ENCODE data around the gene CHST12. TPM values are rescaled to one million over a fixed set of nuclear protein-coding genes. Genes with fewer than 3 reads are reported as not detected.
"Not testable (repeated sequence)": the region's sequence is repeated elsewhere in the genome, so short reads cannot be mapped to it uniquely, and the experiment has no call there.

CHST12 gene
- total RNA-seq, 1 donor from 2014 or later, result 29.2 TPM

DNA sequence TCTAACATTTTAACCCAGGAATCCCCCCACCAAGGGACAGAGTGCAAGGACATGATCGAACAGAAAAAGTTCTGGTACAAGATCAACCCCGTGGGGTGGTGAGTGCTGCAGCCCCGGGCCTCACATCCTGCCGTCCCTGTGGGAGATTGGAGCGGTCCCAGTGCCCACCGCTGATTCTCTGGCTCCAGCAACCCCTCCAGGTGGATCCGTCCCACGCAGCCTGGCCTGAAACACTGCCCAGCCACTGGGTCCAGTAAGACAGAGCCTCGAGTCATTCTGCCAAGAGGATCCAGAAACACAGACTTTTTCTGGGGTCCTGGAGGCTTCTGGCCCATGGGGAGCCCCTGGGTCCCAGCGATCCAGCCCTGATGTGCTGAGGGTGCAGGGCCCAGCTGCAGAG, 43.3 kb downstream of the CHST12 start:
- H3K4me1 ChIP-seq, result peaks cover 31% of the 10 kb centered on the region
- DNase-seq, result no peak
- H3K27me3 ChIP-seq (ENCODE audit: low read depth), result no peaks in the 10 kb centered on the region
- intact Hi-C loops (cut with DNase I), result no loop called here
- peaks cover 12% of the 10 kb centered on the region for H3K36me3 ChIP-seq
- no peaks in the 10 kb centered on the region for H3K9me3 ChIP-seq
- no peak overlapping the region for H3K27ac ChIP-seq
- no peak for ATAC-seq
- TF ChIP-seq, protein P1, sequence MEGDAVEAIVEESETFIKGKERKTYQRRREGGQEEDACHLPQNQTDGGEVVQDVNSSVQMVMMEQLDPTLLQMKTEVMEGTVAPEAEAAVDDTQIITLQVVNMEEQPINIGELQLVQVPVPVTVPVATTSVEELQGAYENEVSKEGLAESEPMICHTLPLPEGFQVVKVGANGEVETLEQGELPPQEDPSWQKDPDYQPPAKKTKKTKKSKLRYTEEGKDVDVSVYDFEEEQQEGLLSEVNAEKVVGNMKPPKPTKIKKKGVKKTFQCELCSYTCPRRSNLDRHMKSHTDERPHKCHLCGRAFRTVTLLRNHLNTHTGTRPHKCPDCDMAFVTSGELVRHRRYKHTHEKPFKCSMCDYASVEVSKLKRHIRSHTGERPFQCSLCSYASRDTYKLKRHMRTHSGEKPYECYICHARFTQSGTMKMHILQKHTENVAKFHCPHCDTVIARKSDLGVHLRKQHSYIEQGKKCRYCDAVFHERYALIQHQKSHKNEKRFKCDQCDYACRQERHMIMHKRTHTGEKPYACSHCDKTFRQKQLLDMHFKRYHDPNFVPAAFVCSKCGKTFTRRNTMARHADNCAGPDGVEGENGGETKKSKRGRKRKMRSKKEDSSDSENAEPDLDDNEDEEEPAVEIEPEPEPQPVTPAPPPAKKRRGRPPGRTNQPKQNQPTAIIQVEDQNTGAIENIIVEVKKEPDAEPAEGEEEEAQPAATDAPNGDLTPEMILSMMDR (IDR thresholded peaks at IDR 0.05), result no peak
- H3K4me3 ChIP-seq, result no peak overlapping the region

DNA sequence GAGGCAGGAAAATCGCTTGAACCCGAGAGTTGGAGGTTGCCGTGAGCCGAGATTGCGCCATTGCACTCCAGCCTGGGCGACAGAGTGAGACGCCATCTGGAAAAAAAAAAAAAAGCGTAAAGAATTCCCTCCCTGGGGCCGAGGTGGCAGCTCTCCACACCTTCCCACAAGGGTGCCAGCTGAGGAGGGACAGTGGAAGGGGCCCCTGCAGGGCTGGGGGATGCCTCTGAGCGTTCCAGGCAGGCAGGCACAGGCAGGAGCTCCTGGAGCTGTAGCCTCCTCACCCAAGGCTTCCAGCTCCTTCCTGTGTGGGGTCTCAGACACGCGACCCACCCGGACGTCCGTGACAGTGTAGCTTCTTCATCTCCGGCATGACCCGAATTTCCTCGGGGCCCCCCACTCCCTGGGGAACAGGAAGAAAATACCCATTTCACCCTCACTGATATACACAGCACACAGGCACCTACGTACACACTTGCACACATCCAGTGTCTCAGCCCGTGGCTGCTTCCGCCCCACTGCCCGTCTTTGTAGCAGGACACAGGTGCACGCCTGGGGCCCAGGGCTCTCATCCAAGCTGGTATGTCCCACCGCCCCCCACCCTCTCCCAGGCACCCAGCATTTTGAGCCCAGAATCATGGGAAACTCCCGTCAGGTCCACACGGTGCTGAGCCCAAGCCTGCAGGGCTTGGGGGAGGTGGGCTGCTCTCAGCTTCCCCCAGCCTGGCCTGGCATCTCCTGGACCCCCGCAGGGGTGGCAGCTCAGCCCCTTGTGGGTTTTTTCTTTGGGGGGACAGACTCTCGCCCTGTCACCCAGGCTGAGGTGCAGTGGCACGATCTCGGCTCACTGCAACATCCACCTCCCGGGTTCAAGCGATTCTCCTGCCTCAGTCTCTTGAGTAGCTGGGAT, 47.0 kb downstream of the CHST12 start:
- Histone ChIP-seq H3K36me3 (peaks cover 8% of the 10 kb centered on the region), H3K27me3 (ENCODE audit: low read depth) (no peaks in the 10 kb centered on the region), H3K9me3 (no peaks in the 10 kb centered on the region), H3K4me3 (no peak overlapping the region), H3K27ac (no peak overlapping the region), H3K4me1 (peaks cover 21% of the 10 kb centered on the region)
- no peak for ATAC-seq
- intact Hi-C loops (cut with DNase I), result no loop called here
- TF ChIP-seq, protein P1 (IDR thresholded peaks at IDR 0.05), result no peak
- DNase-seq, result no peak

DNA sequence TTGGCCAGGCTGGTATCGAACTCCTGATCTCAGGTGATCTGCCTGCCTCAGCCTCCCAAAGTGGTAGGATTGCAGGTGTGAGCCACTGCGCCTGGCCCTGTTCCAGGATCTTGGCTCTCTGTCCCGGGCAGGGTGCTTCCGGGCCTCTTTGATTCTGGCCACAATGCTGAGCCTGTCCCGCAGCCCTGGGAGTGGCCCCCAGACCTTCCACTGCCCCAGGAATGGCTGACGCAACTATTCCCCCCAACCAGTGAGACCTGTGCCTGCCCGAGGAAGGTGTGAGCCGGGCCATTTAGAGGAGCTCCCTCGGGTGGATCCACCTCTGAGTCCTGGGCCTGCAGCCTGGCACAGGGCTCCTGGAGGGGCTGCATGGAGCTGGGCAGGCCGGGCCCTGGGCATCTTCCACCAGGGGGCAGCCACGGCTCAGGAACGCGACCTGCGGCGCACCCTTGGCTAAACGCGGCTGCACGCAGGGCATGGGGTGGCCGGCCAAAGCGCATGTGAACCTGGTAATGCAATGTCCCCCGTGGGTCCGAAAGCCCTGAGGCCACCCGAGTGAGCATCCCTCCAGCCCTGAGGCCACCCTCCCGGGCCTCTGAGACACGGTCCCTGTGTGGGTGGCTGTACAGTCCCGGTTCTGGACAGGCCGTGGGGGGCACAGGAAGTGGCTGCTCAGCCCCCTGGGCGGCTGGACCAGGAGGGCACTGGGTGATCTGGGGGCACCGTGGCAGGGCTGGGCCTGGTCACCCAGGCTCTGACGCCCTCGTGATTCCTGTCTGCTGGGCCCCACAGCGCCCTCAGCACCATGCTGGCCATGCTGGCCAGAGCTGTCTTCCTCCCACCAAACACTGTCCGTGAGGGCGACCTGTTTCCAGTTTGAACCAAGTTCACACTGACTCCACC, 48.0 kb downstream of the CHST12 start:
- DNase-seq, result peak; percentile 92
- intact Hi-C loops (cut with DNase I), result no loop called here
- peak overlapping the region; percentile 47 for H3K4me3 ChIP-seq
- H3K9me3 ChIP-seq, result no peaks in the 10 kb centered on the region
- peaks cover 7% of the 10 kb centered on the region for H3K36me3 ChIP-seq
- peaks cover 21% of the 10 kb centered on the region for H3K4me1 ChIP-seq
- TF ChIP-seq, protein P1 (IDR thresholded peaks at IDR 0.05), result peak; percentile 92
- no peaks in the 10 kb centered on the region for H3K27me3 ChIP-seq (ENCODE audit: low read depth)
- ATAC-seq, result peak; percentile 97 to 98
- H3K27ac ChIP-seq, result peak overlapping the region; percentile 46

DNA sequence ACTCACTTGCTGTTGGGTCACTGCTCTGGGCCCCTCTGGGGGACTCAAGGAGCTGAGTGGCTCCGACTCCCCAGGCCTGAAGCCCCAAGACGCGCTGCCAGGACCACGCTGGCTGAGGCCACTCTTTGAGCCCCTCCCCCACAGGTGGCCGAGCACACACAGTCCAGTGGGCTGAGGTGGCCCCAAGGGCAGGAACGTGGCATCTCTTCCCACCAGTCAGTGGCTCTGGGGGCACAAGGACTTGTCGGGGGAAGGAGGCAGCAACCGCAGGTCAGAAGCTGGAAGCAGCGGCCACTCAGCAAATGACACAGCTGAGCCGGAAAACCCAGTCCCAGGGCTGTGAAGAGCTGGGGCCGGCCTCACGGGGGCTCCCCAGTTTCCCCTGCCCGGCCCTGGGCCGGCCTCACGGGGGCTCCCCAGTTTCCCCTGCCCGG, 48.7 kb downstream of the CHST12 start:
- Histone ChIP-seq H3K27ac (peak overlapping the region; percentile 46), H3K36me3 (peaks cover under 1% of the 10 kb centered on the region), H3K4me3 (peak overlapping the region; percentile 47), H3K9me3 (no peaks in the 10 kb centered on the region), H3K4me1 (peaks cover 21% of the 10 kb centered on the region), H3K27me3 (ENCODE audit: low read depth) (no peaks in the 10 kb centered on the region)
- TF ChIP-seq, protein P1 (IDR thresholded peaks at IDR 0.05), result no peak
- DNase-seq (no peak), ATAC-seq (peak; percentile 52 to 65)
- intact Hi-C loops (cut with DNase I), result no loop called here

DNA sequence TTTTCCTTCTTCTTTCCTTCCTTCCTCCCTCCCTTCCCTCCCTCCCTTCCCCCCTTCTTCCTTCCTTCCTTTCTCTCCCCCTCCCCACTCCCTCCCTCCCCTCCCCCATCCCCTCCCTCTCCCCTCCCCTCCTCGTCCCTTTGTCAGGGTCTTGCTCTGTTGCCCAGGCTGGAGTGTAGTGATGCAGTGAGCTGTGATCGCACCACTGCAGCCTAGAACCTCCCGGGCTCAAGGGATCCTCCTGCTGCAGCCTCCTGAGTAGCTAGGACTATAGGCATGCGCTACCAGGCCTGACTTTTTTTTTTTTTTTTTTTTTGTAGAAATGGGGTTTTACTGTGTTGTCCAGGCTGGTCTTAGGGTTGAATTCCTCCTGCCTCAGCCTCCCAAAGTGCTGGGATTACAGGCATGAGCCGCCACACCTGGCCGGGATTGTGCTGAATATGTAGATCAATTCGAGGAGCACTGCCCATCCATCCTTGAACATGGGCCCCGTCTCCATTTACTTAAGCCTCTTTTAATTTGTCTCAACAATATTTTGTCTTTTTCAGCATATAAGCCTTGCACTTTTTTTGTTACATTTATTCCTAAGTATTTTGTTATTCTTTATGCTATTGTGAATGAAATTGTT, 49.3 kb downstream of the CHST12 start:
- no peak for DNase-seq
- H3K9me3 ChIP-seq, result no peaks in the 10 kb centered on the region
- no peaks in the 10 kb centered on the region for H3K36me3 ChIP-seq
- H3K27me3 ChIP-seq (ENCODE audit: low read depth), result no peaks in the 10 kb centered on the region
- no peak overlapping the region for H3K27ac ChIP-seq
- TF ChIP-seq, protein P1 (IDR thresholded peaks at IDR 0.05), result no peak
- H3K4me1 ChIP-seq, result peaks cover 21% of the 10 kb centered on the region
- intact Hi-C loops (cut with DNase I), result no loop called here
- no peak for ATAC-seq
- no peak overlapping the region for H3K4me3 ChIP-seq

DNA sequence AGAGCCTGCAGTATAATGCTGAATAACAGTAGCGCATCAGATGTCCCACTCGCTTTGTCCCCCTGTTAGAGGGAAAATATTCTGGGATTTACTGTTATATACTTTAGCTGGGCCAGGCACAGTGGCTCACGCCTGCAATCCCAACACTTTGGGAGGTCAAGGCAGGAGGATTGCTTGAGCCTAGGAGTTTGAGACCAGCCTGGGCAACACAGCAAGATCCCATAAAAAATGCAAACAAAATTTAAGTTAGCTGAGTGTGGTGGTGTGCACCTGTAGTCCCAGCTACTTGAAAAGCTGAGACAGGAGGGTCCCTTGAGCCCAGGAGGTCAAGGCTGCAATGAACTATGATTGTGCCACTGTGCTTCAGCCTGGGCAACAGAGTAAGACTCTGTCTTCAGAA, 50.4 kb downstream of the CHST12 start:
- H3K27ac ChIP-seq; H3K27me3 ChIP-seq (ENCODE audit: low read depth); DNase-seq; ATAC-seq; H3K36me3 ChIP-seq; H3K9me3 ChIP-seq; H3K4me3 ChIP-seq; intact Hi-C loops (cut with DNase I): not testable (repeated sequence)
- peaks cover 21% of the 10 kb centered on the region for H3K4me1 ChIP-seq
